IMR-90 (cell line): ENCODE measurements around the gene MORC1. TPM values are rescaled to one million over a fixed set of nuclear protein-coding genes. Genes with fewer than 3 reads are reported as not detected.

Experiments used
- ATAC-seq: fragments of 200-7000 bp; cut with Tn5 transposase; 2 replicates; pipeline ENCODE4 v1.9.1; 2020; ENCODE audit warnings: low read depth, mild to moderate bottlenecking, moderate library complexity
- BruUV-seq: library from RNA; stranded (reverse); fragments of 400-500 nt; replicated peaks from 2 replicates; lab custom pipeline; 2021; lab: Mats Ljungman, UMichigan
- CTCF ChIA-PET: fragments of 300-600 bp; formaldehyde crosslinking; extraction: SDS; loops from one replicate; lab custom pipeline; 2021; ENCODE audit warnings: antibody characterized with exemption; lab: Yijun Ruan, JAX
- POLR2A ChIA-PET: fragments of 300-600 bp; sonication (Branson Sonifier 250); formaldehyde crosslinking; loops from one replicate; lab custom pipeline; 2022; ENCODE audit warnings: antibody characterized with exemption; ENCODE audit not compliant: unreplicated experiment; lab: Charles Lee
- DNase-seq: peaks from one replicate; pipeline ENCODE4 v3.0.0; 2013
- H2AFZ ChIP-seq: replicated peaks from 2 replicates; pipeline ENCODE3; 2013; ENCODE audit warnings: low read length, mild to moderate bottlenecking; ENCODE audit not compliant: poor library complexity
- H2AK5ac ChIP-seq: 2 replicates; pipeline ENCODE4 v1.6.1; 2013; ENCODE audit warnings: low read depth, low read length, inconsistent platforms
- H2AK9ac ChIP-seq: replicated peaks from 2 replicates; pipeline ENCODE3; 2013; ENCODE audit warnings: mild to moderate bottlenecking, low read depth, low read length, moderate library complexity; ENCODE audit not compliant: poor library complexity
- H2BK120ac ChIP-seq: 2 replicates; pipeline ENCODE4 v1.6.1; 2013; ENCODE audit warnings: low read depth, low read length, inconsistent platforms
- H2BK15ac ChIP-seq: 3 replicates; pipeline ENCODE4 v1.6.1; 2013; ENCODE audit warnings: low read depth, low read length, inconsistent platforms
- H2BK20ac ChIP-seq: 2 replicates; pipeline ENCODE4 v1.6.1; 2013; ENCODE audit warnings: low read depth, mild to moderate bottlenecking, inconsistent platforms, low read length, moderate library complexity
- H2BK5ac ChIP-seq: 2 replicates; pipeline ENCODE4 v1.6.1; 2013; ENCODE audit warnings: mild to moderate bottlenecking, low read depth, low read length, inconsistent platforms; ENCODE audit not compliant: poor library complexity, severe bottlenecking
- H3K14ac ChIP-seq: replicated peaks from 2 replicates; pipeline ENCODE4 v1.6.1; 2013; ENCODE audit warnings: low read depth, low read length, inconsistent platforms
- H3K18ac ChIP-seq: 2 replicates; pipeline ENCODE4 v1.6.1; 2013; ENCODE audit warnings: low read depth, low read length, control low read depth
- H3K23ac ChIP-seq: 2 replicates; pipeline ENCODE4 v1.6.1; 2013; ENCODE audit warnings: low read depth, low read length, inconsistent platforms
- H3K27ac ChIP-seq: 2 replicates; pipeline ENCODE4 v1.5.1; 2013; ENCODE audit warnings: mild to moderate bottlenecking, control low read depth, low read length; ENCODE audit not compliant: insufficient read depth
- H3K27me3 ChIP-seq: 2 replicates; pipeline ENCODE4 v1.6.1; 2013; ENCODE audit warnings: low read length; ENCODE audit not compliant: control insufficient read depth, insufficient read depth
- H3K36me3 ChIP-seq: 2 replicates; pipeline ENCODE4 v1.6.1; 2013; ENCODE audit warnings: low read length, mixed read lengths; ENCODE audit not compliant: control insufficient read depth, insufficient read depth
- H3K4ac ChIP-seq: 2 replicates; pipeline ENCODE4 v1.6.1; 2013; ENCODE audit warnings: low read depth, low read length, inconsistent platforms
- H3K4me1 ChIP-seq: 2 replicates; pipeline ENCODE4 v1.6.1; 2013; ENCODE audit warnings: low read length, mixed read lengths; ENCODE audit not compliant: control insufficient read depth, insufficient read depth
- H3K4me2 ChIP-seq: 2 replicates; pipeline ENCODE4 v1.6.1; 2013; ENCODE audit warnings: low read depth, mild to moderate bottlenecking, control low read depth, low read length, moderate library complexity
- H3K4me3 ChIP-seq: 2 replicates; pipeline ENCODE4 v1.5.1; 2013; ENCODE audit warnings: low read depth, mild to moderate bottlenecking, control low read depth, low read length, moderate library complexity; ENCODE audit not compliant: insufficient read depth
- H3K56ac ChIP-seq: 2 replicates; pipeline ENCODE4 v1.6.1; 2013; ENCODE audit warnings: low read length, inconsistent platforms; ENCODE audit not compliant: insufficient read depth; ENCODE audit errors: extremely low read depth
- H3K79me1 ChIP-seq, 2 experiments: 2 replicates each; pipeline ENCODE4 v1.6.1; 2013; ENCODE audit warnings: low read length in 2 of 2, inconsistent platforms in 1 of 2, low read depth in 1 of 2
- H3K9ac ChIP-seq: 2 replicates; pipeline ENCODE4 v1.6.1; 2013; ENCODE audit warnings: low read depth, low read length, control low read depth
- H3K9me1 ChIP-seq: 2 replicates; pipeline ENCODE4 v1.6.1; 2013; ENCODE audit warnings: low read length, inconsistent platforms; ENCODE audit not compliant: insufficient read depth
- H3K9me3 ChIP-seq: 2 replicates; pipeline ENCODE4 v1.6.1; 2013; ENCODE audit warnings: low read length; ENCODE audit not compliant: control insufficient read depth, insufficient read depth
- H4K20me1 ChIP-seq: 2 replicates; pipeline ENCODE4 v1.6.1; 2013; ENCODE audit warnings: low read length, inconsistent platforms; ENCODE audit not compliant: insufficient read depth
- H4K5ac ChIP-seq: 2 replicates; pipeline ENCODE4 v1.6.1; 2013; ENCODE audit warnings: mild to moderate bottlenecking, low read depth, low read length, control low read depth
- H4K8ac ChIP-seq, 2 experiments: 2 replicates each; pipeline ENCODE4 v1.6.1; 2013; ENCODE audit warnings: low read depth in 2 of 2, low read length in 2 of 2, control low read depth in 1 of 2, inconsistent platforms in 1 of 2
- H4K91ac ChIP-seq: 2 replicates; pipeline ENCODE4 v1.6.1; 2013; ENCODE audit warnings: low read depth, low read length, inconsistent platforms; ENCODE audit not compliant: insufficient read depth
- BHLHE40 ChIP-seq: fragments of 150-350 bp; IDR thresholded peaks from 2 replicates; pipeline ENCODE4 v1.6.1; 2016; ENCODE audit warnings: mild to moderate bottlenecking, low read depth, low read length
- CEBPB ChIP-seq: IDR thresholded peaks from 2 replicates; pipeline ENCODE4 v1.6.1; 2012; ENCODE audit warnings: low read depth, low read length, improper control_type of control experiment
- CHD1 ChIP-seq: IDR thresholded peaks from 2 replicates; pipeline ENCODE4 v1.6.1; 2012; ENCODE audit warnings: low read depth, low read length, improper control_type of control experiment
- CTCF ChIP-seq: conservative IDR thresholded peaks from 2 replicates; pipeline ENCODE4 v1.5.1; 2012; ENCODE audit warnings: mild to moderate bottlenecking, low read depth, low read length, improper control_type of control experiment
- ELK1 ChIP-seq: fragments of 150-350 bp; IDR thresholded peaks from 2 replicates; pipeline ENCODE4 v1.6.1; 2016; ENCODE audit warnings: low read depth, mild to moderate bottlenecking, low read length, moderate library complexity, borderline replicate concordance
- FOS ChIP-seq: fragments of 150-350 bp; IDR thresholded peaks from 2 replicates; pipeline ENCODE4 v1.6.1; 2016; ENCODE audit warnings: low read depth, low read length
- MAFK ChIP-seq: IDR thresholded peaks from 2 replicates; pipeline ENCODE4 v1.6.1; 2012; ENCODE audit warnings: low read depth, low read length, improper control_type of control experiment
- MAZ ChIP-seq: IDR thresholded peaks from 2 replicates; pipeline ENCODE4 v1.6.1; 2012; ENCODE audit warnings: low read depth, mild to moderate bottlenecking, low read length, improper control_type of control experiment, moderate library complexity, borderline replicate concordance
- MXI1 ChIP-seq: IDR thresholded peaks from 2 replicates; pipeline ENCODE4 v1.6.1; 2012; ENCODE audit warnings: low read depth, mild to moderate bottlenecking, low read length, moderate library complexity, borderline replicate concordance
- NFE2L2 ChIP-seq: fragments of 150-350 bp; IDR thresholded peaks from 2 replicates; pipeline ENCODE4 v1.6.1; 2016; ENCODE audit warnings: low read depth, mild to moderate bottlenecking, low read length
- POLR2A ChIP-seq: IDR thresholded peaks from 2 replicates; pipeline ENCODE4 v1.6.1; 2012; ENCODE audit warnings: mild to moderate bottlenecking, low read depth, low read length
- RAD21 ChIP-seq: IDR thresholded peaks from 2 replicates; pipeline ENCODE4 v1.6.1; 2012; ENCODE audit warnings: low read length, improper control_type of control experiment
- RCOR1 ChIP-seq: IDR thresholded peaks from 2 replicates; pipeline ENCODE4 v1.6.1; 2012; ENCODE audit warnings: mild to moderate bottlenecking, low read length, improper control_type of control experiment; ENCODE audit not compliant: insufficient replicate concordance
- RFX5 ChIP-seq: IDR thresholded peaks from 2 replicates; pipeline ENCODE4 v1.8.0; 2012; ENCODE audit warnings: low read depth, mild to moderate bottlenecking, low read length, moderate library complexity
- SMC3 ChIP-seq: fragments of 150-350 bp; IDR thresholded peaks from 2 replicates; pipeline ENCODE4 v1.6.1; 2016; ENCODE audit warnings: low read depth, mild to moderate bottlenecking, antibody characterized with exemption, low read length, moderate library complexity
- USF2 ChIP-seq: fragments of 150-350 bp; IDR thresholded peaks from 2 replicates; pipeline ENCODE4 v1.6.1; 2017; ENCODE audit warnings: mild to moderate bottlenecking, antibody characterized with exemption, low read length, low read depth
- WGBS, 2 experiments: methylation state at CpG; one replicate each; pipeline versions ENCODE4 v1.1.5 to v1.1.7; 2013; ENCODE audit warnings: missing lambda C conversion rate in 2 of 2; ENCODE audit not compliant: insufficient read length in 1 of 2; ENCODE audit errors: extremely low coverage in 2 of 2; 5-methylcytosine and 5-hydroxymethylcytosine counted together
- dilution Hi-C: fragments of 300-500 bp; cut with HindIII; formaldehyde crosslinking; loops from one replicate; pipeline ENCODE4 v1.14.3; 2018; ENCODE audit warnings: low sequenced_read_pairs; ENCODE audit not compliant: unreplicated experiment
- in situ Hi-C: fragments of 300-500 bp; cut with MboI; formaldehyde crosslinking; loops from 3 replicates; pipeline ENCODE4 v1.14.3; 2019; ENCODE audit warnings: low sequenced_read_pairs, inconsistent platforms, mixed read lengths
- intact Hi-C: fragments of 100-400 bp; cut with micrococcal nuclease; formaldehyde crosslinking; loops from 2 replicates; pipeline ENCODE4 v1.10.0; 2022
- polyA plus RNA-seq, 3 experiments: library from polyadenylated mRNA; depleted of rRNA; stranded (reverse); fragments of >200 nt; gene quantifications; 2 replicates each; pipeline ENCODE4 v1.2.3, GENCODE V29; 2012; ENCODE audit warnings: low replicate concordance in 1 of 3
- total RNA-seq: library from RNA; depleted of rRNA; stranded (reverse); fragments of >200 nt; gene quantifications from 2 replicates; pipeline ENCODE4 v1.2.3, GENCODE V29; 2012

The MORC1 gene
- total and polyA plus RNA-seq, 2 of the 4 experiments (the other 2 are of a cell fraction): not detected

GRCh38 chr3:109118584-109118983 is 650 bp upstream of the MORC1 start:
- in situ Hi-C loops: no loop called here
- DNase-seq (no peak), ATAC-seq (no peak)
- ChIA-PET CTCF (no interaction called here), POLR2A (no interaction called here)
- Histone ChIP-seq H3K79me1 (no peaks in the 10 kb centered on the region), H4K91ac (no peak overlapping the region), H2BK15ac (no peak overlapping the region), H3K4me1 (peaks cover 2% of the 10 kb centered on the region; the same call in 1 of the 2 replicates), H2AK9ac (no peak overlapping the region), H4K8ac (no peak overlapping the region), H3K4me3 (no peak overlapping the region), H3K9ac (no peak overlapping the region), H3K18ac (no peak overlapping the region), H3K36me3 (no peaks in the 10 kb centered on the region), H4K20me1 (no peaks in the 10 kb centered on the region), H2BK20ac (no peak overlapping the region), H3K4ac (no peak overlapping the region), H3K14ac (no peak overlapping the region), H3K27me3 (no peaks in the 10 kb centered on the region), H3K27ac (no peak overlapping the region), H3K4me2 (no peak overlapping the region), H3K9me3 (no peaks in the 10 kb centered on the region; the same call in none of the 2 replicates), H2AFZ (no peak overlapping the region), H3K56ac (no peak overlapping the region), H3K23ac (no peak overlapping the region), H2BK120ac (no peak overlapping the region), H2AK5ac (no peak overlapping the region), H2BK5ac (no peak overlapping the region), H3K9me1 (no peaks in the 10 kb centered on the region), H4K5ac (no peak overlapping the region)
- dilution Hi-C loops: no loop called here
- TF ChIP-seq ELK1 (no peak), NFE2L2 (no peak), POLR2A (no peak), SMC3 (no peak), RAD21 (no peak), USF2 (no peak), CTCF (no peak), CEBPB (no peak), BHLHE40 (no peak), MXI1 (no peak), CHD1 (no peak), FOS (no peak), MAZ (no peak), RCOR1 (no peak), RFX5 (no peak), MAFK (no peak)
- 100% methylated on average over 1 of the region's 7 CpGs; no CpG with 5 or more reads in 1 of the 2 experiments for WGBS, 2 experiments
- no TSS peak for BruUV-seq
- intact Hi-C loops: no loop called here
